ENCODE data around the gene SPTBN1.
A peak's percentile ranks its signal among the peaks of the same experiment; 100 is the strongest.

Gene SPTBN1

GRCh38 chr2:54440050-54440449 is 16.1 kb upstream of the SPTBN1 start:
- DNase-seq, result no peak
- Histone ChIP-seq H3K27ac (no peak overlapping the region), H3K36me3 (replicated peaks) (no peaks in the 10 kb centered on the region), H3K27me3 (replicated peaks) (no peaks in the 10 kb centered on the region), H3K4me3 (ENCODE audit: low read depth, low read length) (no peak overlapping the region)
- in situ Hi-C loops (cut with HindIII; ENCODE audit: low pct_ligation_motif_present, low sequenced_read_pairs), result no loop called here
- no peak for TF ChIP-seq CTCF (IDR thresholded peaks at IDR 0.05; ENCODE audit: low read depth, low read length, missing control alignments)

- DNase-seq, result no peak
- H3K4me3 ChIP-seq (ENCODE audit: low read depth, low read length), result no peak overlapping the region
- no peaks in the 10 kb centered on the region for H3K36me3 ChIP-seq (replicated peaks)
- TF ChIP-seq CTCF (IDR thresholded peaks at IDR 0.05; ENCODE audit: low read depth, low read length, missing control alignments), result no peak
- no peaks in the 10 kb centered on the region for H3K27me3 ChIP-seq (replicated peaks)
- no peak overlapping the region for H3K27ac ChIP-seq
- in situ Hi-C loops (cut with HindIII; ENCODE audit: low pct_ligation_motif_present, low sequenced_read_pairs), result no loop called here
Measured at GRCh38 chr2:54444503-54444902, 11.6 kb upstream of the SPTBN1 start.

GRCh38 chr2:54446122-54446521 is 10.0 kb upstream of the SPTBN1 start:
- Histone ChIP-seq H3K27ac (no peak overlapping the region), H3K36me3 (replicated peaks) (no peaks in the 10 kb centered on the region), H3K27me3 (replicated peaks) (no peaks in the 10 kb centered on the region), H3K4me3 (ENCODE audit: low read depth, low read length) (no peak overlapping the region)
- no peak for TF ChIP-seq CTCF (IDR thresholded peaks at IDR 0.05; ENCODE audit: low read depth, low read length, missing control alignments)
- in situ Hi-C loops (cut with HindIII; ENCODE audit: low pct_ligation_motif_present, low sequenced_read_pairs), result no loop called here
- DNase-seq, result no peak

- Histone ChIP-seq H3K27me3 (replicated peaks) (no peaks in the 10 kb centered on the region), H3K36me3 (replicated peaks) (no peaks in the 10 kb centered on the region), H3K27ac (no peak overlapping the region), H3K4me3 (ENCODE audit: low read depth, low read length) (no peak overlapping the region)
- in situ Hi-C loops (cut with HindIII; ENCODE audit: low pct_ligation_motif_present, low sequenced_read_pairs), result no loop called here
- DNase-seq, result no peak
- TF ChIP-seq CTCF (IDR thresholded peaks at IDR 0.05; ENCODE audit: low read depth, low read length, missing control alignments), result no peak
Measured at GRCh38 chr2:54446625-54447024, 9.5 kb upstream of the SPTBN1 start.

GRCh38 chr2:54454548-54455130 is 1.5 kb upstream of the SPTBN1 start:
- Histone ChIP-seq H3K36me3 (replicated peaks) (no peaks in the 10 kb centered on the region), H3K27me3 (replicated peaks) (no peaks in the 10 kb centered on the region), H3K27ac (no peak overlapping the region), H3K4me3 (ENCODE audit: low read depth, low read length) (peak overlapping the region; percentile 78)
- in situ Hi-C loops (cut with HindIII; ENCODE audit: low pct_ligation_motif_present, low sequenced_read_pairs), result no loop called here
- no peak for DNase-seq
- no peak for TF ChIP-seq CTCF (IDR thresholded peaks at IDR 0.05; ENCODE audit: low read depth, low read length, missing control alignments)

- H3K27ac ChIP-seq, result no peak overlapping the region
- in situ Hi-C loops (cut with HindIII; ENCODE audit: low pct_ligation_motif_present, low sequenced_read_pairs), result no loop called here
Measured at GRCh38 chr2:54455131-54455562, 980 bp upstream of the SPTBN1 start.

More at GRCh38 chr2:54455131-54455562, 980 bp upstream of the SPTBN1 start:
- DNase-seq, result no peak
- H3K36me3 ChIP-seq (replicated peaks), result no peaks in the 10 kb centered on the region
- no peak for TF ChIP-seq CTCF (IDR thresholded peaks at IDR 0.05; ENCODE audit: low read depth, low read length, missing control alignments)
- no peaks in the 10 kb centered on the region for H3K27me3 ChIP-seq (replicated peaks)
- H3K4me3 ChIP-seq (ENCODE audit: low read depth, low read length), result peak overlapping the region; percentile 78
